PFSK-1 (cell line): ENCODE data around the gene NFIC.

Experiments used
- FOXP2 ChIP-seq: optimal IDR thresholded peaks from 2 replicates; pipeline ENCODE3; 2011; ENCODE audit warnings: borderline replicate concordance, control low read depth, inconsistent platforms; ENCODE audit not compliant: insufficient read depth; ENCODE audit errors: extremely low read length, extremely low read depth
- POLR2AphosphoS5 ChIP-seq: IDR thresholded peaks from 2 replicates; pipeline ENCODE4 v1.6.1; 2012; ENCODE audit warnings: low read depth, mild to moderate bottlenecking, control low read depth, low read length, moderate library complexity
- REST ChIP-seq, 2 experiments: IDR thresholded peaks; 2 replicates each; pipeline versions ENCODE4 v1.6.1 to v1.8.0; 2011 to 2012; ENCODE audit warnings: low read depth in 2 of 2, low read length in 2 of 2, control low read depth in 1 of 2, inconsistent platforms in 1 of 2, mild to moderate bottlenecking in 1 of 2, moderate library complexity in 1 of 2; ENCODE audit not compliant: insufficient read depth in 1 of 2
- SIN3A ChIP-seq: IDR thresholded peaks from 2 replicates; pipeline ENCODE4 v1.6.1; 2012; ENCODE audit warnings: mild to moderate bottlenecking, low read length, moderate library complexity, borderline replicate concordance; ENCODE audit not compliant: insufficient read depth
- TAF1 ChIP-seq: IDR thresholded peaks from 2 replicates; pipeline ENCODE4 v1.6.1; 2012; ENCODE audit warnings: low read length, control low read depth, borderline replicate concordance; ENCODE audit not compliant: insufficient read depth

NFIC gene

DNA sequence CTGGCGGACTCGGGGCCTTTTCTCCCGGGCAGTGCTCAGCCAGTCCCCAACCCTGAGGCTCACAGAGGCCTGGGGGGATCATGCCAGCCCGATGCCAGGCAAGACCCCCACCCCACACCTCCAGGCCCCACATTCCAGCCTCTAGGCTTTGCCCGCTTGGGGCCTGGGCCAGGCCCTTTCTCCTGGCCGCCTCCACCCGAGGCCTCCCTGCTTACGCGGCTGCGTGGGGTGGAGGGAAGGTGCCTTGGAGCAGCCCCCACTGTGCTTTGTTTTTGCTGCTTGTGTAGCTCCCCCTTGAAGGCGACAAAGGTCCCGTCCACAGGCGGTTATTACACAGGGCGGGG lies 75.6 kb downstream of the NFIC start:
- TF ChIP-seq SIN3A: no peak
- peak in 1 of 2 experiments; percentile 12; a peak in 1 of 4 replicates for TF ChIP-seq REST (IDR thresholded peaks at IDR 0.05; ENCODE audit: insufficient read depth in 1 of 2, low read depth in 2 of 2, low read length in 2 of 2)

DNA sequence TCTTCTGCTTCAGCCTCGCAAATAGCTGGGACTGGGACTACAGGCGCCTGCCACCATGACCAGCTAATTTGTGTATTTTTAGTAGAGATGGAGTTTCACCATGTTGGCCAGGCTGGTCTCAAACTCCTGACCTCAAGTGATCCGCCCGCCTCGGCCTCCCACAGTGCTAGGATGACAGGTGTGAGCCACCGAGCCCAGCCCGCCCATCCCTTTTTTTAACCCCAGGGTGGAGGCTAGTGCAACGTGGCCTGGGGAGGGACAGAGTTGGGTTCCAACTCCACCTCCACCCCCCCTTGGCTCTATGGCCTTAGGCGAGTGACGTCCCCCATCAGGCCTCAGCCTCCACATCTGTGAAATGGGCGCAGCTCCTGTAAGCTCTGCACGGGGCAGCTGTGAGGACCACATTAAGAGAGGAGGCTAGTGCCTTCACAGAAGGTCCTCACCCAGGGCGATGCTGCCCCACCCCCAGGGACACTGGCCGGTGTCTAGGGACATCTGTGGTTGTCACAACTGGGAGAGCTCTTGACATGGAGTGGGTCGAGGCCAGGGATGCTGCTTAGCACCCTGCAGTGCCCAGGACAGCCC lies 76.2 kb downstream of the NFIC start:
- TF ChIP-seq SIN3A (no peak), FOXP2 (no peak), POLR2AphosphoS5 (no peak), REST (IDR thresholded peaks at IDR 0.05; ENCODE audit: insufficient read depth in 1 of 2, low read depth in 2 of 2, low read length in 2 of 2) (no peak), TAF1 (no peak)

DNA sequence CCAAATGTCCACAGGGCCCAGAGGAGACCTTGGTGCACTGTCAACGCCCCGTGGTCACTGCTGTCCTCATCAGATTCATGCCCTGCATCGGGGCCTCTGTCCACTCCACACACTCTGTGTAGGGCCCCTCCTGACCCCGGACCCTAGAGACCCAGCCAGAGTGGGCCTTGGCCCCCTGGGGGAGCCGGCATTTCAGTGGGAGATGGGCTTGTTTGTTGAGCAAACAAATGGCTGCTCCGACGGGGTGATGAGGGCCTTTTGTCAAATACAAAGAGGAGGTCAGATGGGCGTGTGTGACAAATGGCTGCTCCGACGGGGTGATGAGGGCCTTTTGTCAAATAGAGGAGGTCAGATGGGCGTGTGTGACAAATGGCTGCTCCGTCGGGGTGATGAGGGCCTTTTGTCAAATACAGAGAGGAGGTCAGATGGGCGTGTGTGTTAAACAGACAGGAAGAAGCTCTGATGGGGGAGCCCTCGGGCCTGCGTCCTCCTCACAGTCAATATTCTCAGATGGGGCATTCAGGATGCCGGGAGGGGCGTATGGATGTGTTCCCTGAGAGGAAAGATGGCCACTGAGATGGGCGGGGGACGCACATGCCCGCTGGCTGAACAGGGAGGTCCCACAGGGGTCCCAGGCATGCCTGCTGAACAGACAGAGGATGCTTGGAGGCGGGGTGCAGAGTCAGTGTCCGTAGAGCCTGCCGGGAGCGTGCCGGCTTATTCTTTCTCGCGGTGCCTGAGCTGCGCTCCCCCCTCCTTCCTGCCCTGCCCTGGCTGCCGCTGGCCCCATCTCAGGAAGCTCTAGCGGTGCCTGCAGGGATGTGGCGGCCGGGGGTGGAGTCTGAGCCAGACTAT lies 77.7 kb downstream of the NFIC start:
- peak; percentile 44; the same call in 1 of the 2 replicates for TF ChIP-seq POLR2AphosphoS5
- TF ChIP-seq TAF1: no peak

GRCh38 chr19:3444695-3445234 lies 78.4 kb downstream of the NFIC start:
- TF ChIP-seq REST (IDR thresholded peaks at IDR 0.05; ENCODE audit: insufficient read depth in 1 of 2, low read depth in 2 of 2, low read length in 2 of 2) (no peak), POLR2AphosphoS5 (no peak), SIN3A (no peak; the same call in 1 of the 2 replicates)

GRCh38 chr19:3448616-3449334 lies 82.4 kb downstream of the NFIC start:
- TF ChIP-seq FOXP2 (no peak), POLR2AphosphoS5 (no peak), SIN3A (no peak), REST (IDR thresholded peaks at IDR 0.05; ENCODE audit: insufficient read depth in 1 of 2, low read depth in 2 of 2, low read length in 2 of 2) (no peak), TAF1 (no peak)
